Retinal pigment epithelial cell (primary cell): ENCODE measurements around the gene RAB30.

ENCODE experiments used
- DNase-seq: peaks from one replicate; pipeline ENCODE4 v3.0.0-alpha.2; 2010; ENCODE audit warnings: low read depth
- H3K4me3 ChIP-seq: 2 replicates; pipeline ENCODE4 v1.5.1; 2011; ENCODE audit warnings: mild to moderate bottlenecking, low read length, control low read depth, moderate library complexity
- TF ChIP-seq, protein P1 (sequence below): conservative IDR thresholded peaks from 2 replicates; pipeline ENCODE4 v1.5.1; 2011; ENCODE audit warnings: low read depth, low read length, control low read depth, inconsistent platforms

RAB30 gene

DNA sequence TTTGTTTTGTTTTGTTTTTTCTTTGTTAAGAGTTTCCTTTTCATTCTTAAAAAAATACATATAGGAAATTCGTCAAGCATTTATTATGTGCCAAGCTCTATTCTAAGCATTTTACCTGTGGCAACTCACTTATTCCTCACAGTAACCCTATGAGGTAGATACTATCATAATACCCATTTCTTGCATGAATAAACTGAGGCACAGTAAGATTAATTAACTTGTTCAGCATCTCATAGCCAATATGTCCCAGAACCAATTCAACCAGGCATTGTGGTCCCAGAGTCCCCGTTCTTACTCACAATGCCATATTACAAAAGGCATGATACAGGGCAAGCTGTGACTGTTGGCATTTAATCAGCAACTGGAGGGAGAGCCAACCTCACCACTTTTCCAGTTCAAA lies 83.7 kb downstream of the RAB30 start:
- no peak for DNase-seq
- TF ChIP-seq, protein P1, sequence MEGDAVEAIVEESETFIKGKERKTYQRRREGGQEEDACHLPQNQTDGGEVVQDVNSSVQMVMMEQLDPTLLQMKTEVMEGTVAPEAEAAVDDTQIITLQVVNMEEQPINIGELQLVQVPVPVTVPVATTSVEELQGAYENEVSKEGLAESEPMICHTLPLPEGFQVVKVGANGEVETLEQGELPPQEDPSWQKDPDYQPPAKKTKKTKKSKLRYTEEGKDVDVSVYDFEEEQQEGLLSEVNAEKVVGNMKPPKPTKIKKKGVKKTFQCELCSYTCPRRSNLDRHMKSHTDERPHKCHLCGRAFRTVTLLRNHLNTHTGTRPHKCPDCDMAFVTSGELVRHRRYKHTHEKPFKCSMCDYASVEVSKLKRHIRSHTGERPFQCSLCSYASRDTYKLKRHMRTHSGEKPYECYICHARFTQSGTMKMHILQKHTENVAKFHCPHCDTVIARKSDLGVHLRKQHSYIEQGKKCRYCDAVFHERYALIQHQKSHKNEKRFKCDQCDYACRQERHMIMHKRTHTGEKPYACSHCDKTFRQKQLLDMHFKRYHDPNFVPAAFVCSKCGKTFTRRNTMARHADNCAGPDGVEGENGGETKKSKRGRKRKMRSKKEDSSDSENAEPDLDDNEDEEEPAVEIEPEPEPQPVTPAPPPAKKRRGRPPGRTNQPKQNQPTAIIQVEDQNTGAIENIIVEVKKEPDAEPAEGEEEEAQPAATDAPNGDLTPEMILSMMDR = no peak
- H3K4me3 ChIP-seq = no peak overlapping the region

DNA sequence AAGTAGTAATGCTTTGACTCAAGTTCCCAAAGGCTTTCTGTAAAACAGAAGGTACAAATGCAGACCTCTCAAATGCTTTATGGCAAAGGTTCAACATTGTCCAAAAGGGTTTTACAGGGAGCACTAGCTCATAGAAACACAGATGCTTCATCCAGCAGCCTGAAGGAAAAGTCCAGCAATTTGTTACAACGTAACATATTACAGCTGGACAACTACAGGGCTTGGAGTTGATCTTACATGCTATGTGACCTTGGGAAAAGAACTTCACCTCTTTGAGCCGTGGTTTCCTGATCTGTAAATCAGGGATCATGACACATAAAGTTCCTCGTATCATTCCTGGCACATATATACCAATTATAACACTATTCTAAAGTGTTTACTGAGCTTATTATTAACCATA lies 85.3 kb downstream of the RAB30 start:
- TF ChIP-seq, protein P1 = no peak
- no peak overlapping the region for H3K4me3 ChIP-seq
- DNase-seq = no peak

DNA sequence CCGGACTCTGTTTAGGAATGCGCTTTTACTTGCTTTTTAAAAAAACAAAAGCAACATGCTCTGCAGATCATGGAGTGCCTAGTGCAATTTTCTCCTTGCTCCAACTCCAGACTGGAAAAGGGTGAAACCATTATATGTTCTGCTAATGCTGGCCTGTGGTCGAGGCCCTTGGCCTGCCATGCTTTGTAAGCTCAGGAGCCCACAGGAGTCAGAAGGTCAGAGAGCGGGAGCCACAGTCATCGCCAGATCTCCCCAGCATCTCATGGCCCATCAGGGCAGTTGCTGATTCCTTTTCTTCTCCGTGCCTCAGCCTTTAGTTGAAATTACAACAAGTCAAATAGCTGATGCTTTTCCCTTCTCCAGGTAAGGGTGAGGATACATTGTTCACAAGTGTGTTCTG lies 89.8 kb downstream of the RAB30 start:
- no peak for DNase-seq
- H3K4me3 ChIP-seq = no peak overlapping the region
- TF ChIP-seq, protein P1 = no peak

DNA sequence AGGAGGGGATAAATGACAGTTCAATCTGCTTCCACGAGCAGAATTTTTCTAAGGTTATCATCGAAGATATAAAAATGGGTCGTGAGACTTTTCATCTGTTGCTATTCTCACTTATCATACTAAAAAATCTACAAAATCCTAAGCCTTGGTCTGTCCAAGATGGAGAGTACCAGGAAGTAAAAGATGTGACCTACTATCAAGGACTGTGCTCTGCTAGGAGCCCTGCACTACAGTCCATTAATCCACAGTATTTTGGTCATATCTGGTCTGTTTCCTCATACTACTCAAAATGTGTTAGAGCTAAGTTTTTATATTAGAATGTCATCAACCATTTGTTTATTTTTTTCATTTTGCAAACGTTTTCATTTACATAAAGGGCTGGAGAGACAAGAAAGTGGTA lies 90.8 kb downstream of the RAB30 start:
- TF ChIP-seq, protein P1 = no peak
- no peak for DNase-seq
- no peak overlapping the region for H3K4me3 ChIP-seq

DNA sequence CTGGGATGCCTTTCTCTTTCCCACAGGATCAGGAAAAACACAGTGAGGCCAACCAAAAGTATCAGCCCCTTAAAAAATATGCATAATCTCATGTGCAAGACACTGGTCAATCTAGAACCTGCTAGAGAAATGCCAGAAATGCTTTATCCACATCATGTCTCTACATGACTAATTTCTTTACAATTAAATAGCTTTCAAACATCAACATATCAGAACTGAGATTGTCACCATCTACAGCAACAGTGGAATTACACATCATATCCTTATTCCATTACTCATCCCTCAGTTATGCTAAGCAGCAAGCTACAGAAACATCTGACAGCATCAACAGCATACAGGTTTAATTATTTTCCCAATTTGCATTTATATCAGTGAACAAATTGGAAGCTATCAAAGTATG lies 91.4 kb downstream of the RAB30 start:
- no peak overlapping the region for H3K4me3 ChIP-seq
- TF ChIP-seq, protein P1 = no peak
- DNase-seq = peak; percentile 69

DNA sequence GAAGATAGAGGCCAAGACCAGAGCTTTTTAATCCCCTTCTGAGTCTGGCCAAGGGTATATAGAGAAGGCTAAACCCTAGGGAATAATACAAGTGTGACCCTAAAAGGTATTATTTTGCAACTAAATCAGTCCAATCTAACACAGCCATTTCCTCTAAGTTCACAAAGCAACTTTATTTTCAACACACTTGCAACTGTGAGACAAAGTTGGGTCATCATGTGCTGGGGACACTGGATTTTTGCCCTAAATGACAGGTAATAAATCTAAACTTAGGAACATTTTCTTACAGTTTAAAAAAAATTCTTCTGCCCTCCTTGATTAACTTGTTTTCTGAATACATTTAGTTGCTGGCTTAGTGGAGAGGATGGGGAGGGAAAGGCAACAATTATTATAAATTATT lies 91.9 kb downstream of the RAB30 start:
- no peak overlapping the region for H3K4me3 ChIP-seq
- TF ChIP-seq, protein P1 = no peak
- no peak for DNase-seq

DNA sequence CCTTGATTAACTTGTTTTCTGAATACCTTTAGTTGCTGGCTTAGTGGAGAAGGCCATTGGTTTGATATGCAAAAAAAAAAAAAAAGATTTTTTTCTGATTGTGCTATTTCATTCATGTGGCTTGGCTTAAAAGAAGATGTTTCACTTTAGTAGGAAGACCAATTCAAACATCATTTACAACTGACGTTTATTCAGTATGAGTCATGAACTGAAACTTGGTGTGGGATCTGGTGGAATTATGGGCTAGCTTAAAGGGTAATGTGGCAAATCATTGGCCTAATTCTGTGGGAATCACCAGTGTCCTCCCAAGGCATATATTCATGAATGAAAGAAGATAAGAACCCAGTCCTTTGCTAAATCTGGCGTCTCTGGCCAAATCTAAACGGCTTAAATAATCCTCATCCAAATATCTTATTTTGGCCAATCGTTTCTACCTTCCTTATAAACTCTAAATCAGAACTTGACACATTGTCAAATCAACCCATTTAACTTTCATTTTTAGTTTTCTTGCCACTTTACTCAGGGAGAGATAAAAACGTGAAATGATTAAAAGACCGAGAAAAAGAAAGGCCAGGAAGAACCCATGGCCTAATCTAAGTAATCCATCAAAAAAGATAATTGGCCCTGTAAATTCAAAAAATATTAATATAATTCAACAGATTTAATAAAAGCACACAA lies 93.1 kb downstream of the RAB30 start:
- TF ChIP-seq, protein P1 = no peak
- no peak for DNase-seq

More for the DNA sequence above, 93.1 kb downstream of the RAB30 start:
- H3K4me3 ChIP-seq = no peak overlapping the region
